HCT116 (cell line): Measurements from ENCODE around the gene AR.

ENCODE experiments used
- CEBPB ChIP-seq: IDR thresholded peaks from 2 replicates; pipeline ENCODE4 v1.6.1; 2012; ENCODE audit warnings: low read depth
- CTCF ChIP-seq, 3 experiments: fragments of 200-600 bp in 1 of 3; sonication (generic) in 1 of 3; IDR thresholded peaks in 2 of 3; conservative IDR thresholded peaks in 1 of 3; 2 replicates each; pipeline ENCODE4 v1.5.1; 2012 to 2017; ENCODE audit warnings: low read depth in 2 of 3, low read length in 2 of 3, antibody characterized with exemption in 1 of 3, borderline replicate concordance in 1 of 3, control low read depth in 1 of 3, mild to moderate bottlenecking in 1 of 3, mixed read lengths in 1 of 3, mixed run types in 1 of 3, moderate library complexity in 1 of 3; ENCODE audit not compliant: insufficient read depth in 1 of 3
- EGR1 ChIP-seq: IDR thresholded peaks from 2 replicates; pipeline ENCODE4 v1.6.1; 2012; ENCODE audit warnings: low read depth
- EZH2 ChIP-seq: fragments of 200-600 bp; sonication (generic); IDR thresholded peaks from 2 replicates; pipeline ENCODE4 v1.6.1; 2017; ENCODE audit warnings: antibody characterized with exemption, mixed run types
- EZH2phosphoT487 ChIP-seq: fragments of 200-600 bp; IDR thresholded peaks from 2 replicates; pipeline ENCODE4 v1.6.1; 2018; ENCODE audit warnings: antibody characterized with exemption, borderline replicate concordance
- JUND ChIP-seq: IDR thresholded peaks from 2 replicates; pipeline ENCODE4 v1.6.1; 2012
- MAX ChIP-seq: IDR thresholded peaks from 2 replicates; pipeline ENCODE4 v1.6.1; 2012
- POLR2A ChIP-seq: IDR thresholded peaks from 2 replicates; pipeline ENCODE4 v1.7.0; 2011; ENCODE audit warnings: borderline replicate concordance; ENCODE audit not compliant: insufficient read depth, insufficient read length; ENCODE audit errors: extremely low read depth
- POLR2AphosphoS5 ChIP-seq: IDR thresholded peaks from 2 replicates; pipeline ENCODE4 v1.6.1; 2011; ENCODE audit warnings: mild to moderate bottlenecking, low read depth, low read length, moderate library complexity
- REST ChIP-seq: IDR thresholded peaks from 2 replicates; pipeline ENCODE4 v1.6.1; 2012; ENCODE audit warnings: low read depth
- SIN3A ChIP-seq: IDR thresholded peaks from 2 replicates; pipeline ENCODE4 v1.6.1; 2012; ENCODE audit warnings: low read depth
- SP1 ChIP-seq: IDR thresholded peaks from 2 replicates; pipeline ENCODE4 v1.6.1; 2012; ENCODE audit warnings: low read depth
- ZBTB33 ChIP-seq: IDR thresholded peaks from 2 replicates; pipeline ENCODE4 v1.6.1; 2011; ENCODE audit warnings: mild to moderate bottlenecking, low read length, moderate library complexity; ENCODE audit not compliant: insufficient replicate concordance; ENCODE audit errors: extremely low read depth
- ZNF274 ChIP-seq: fragments of 200-500 bp; sonication (Bioruptor generic); IDR thresholded peaks from 2 replicates; pipeline ENCODE4 v1.6.1; 2014; ENCODE audit warnings: mild to moderate bottlenecking, low read depth, low read length, inconsistent platforms

- TF ChIP-seq ZNF274 (no peak), POLR2AphosphoS5 (no peak), SP1 (no peak), EZH2 (no peak), SIN3A (no peak), POLR2A (no peak), CTCF (IDR thresholded peaks at IDR 0.05 in 2 of 3, conservative IDR thresholded peaks at IDR 0.05 in 1 of 3; ENCODE audit: borderline replicate concordance in 1 of 3, insufficient read depth in 1 of 3, low read depth in 2 of 3, low read length in 2 of 3) (no peak), REST (no peak), EZH2phosphoT487 (no peak), EGR1 (no peak), JUND (no peak), ZBTB33 (no peak), CEBPB (no peak), MAX (no peak)
Observed at GRCh38 chrX:67546496-67547423, 2.9 kb downstream of the AR start.
